NK-92 (cell line): ENCODE results near the gene PHF20.
"Not testable (repeated sequence)": the region's sequence is repeated elsewhere in the genome, so short reads cannot be mapped to it uniquely, and the experiment has no call there.

ENCODE experiments used
- DNase-seq: peaks from one replicate; lab custom pipeline; 2025; ENCODE audit not compliant: unreplicated experiment; lab: John Stamatoyannopoulos, UW

The PHF20 gene

GRCh38 chr20:35910254-35910653, 138.4 kb downstream of the PHF20 start:
- no peak for DNase-seq

GRCh38 chr20:35912881-35913280, 141.1 kb downstream of the PHF20 start:
- DNase-seq, result no peak

GRCh38 chr20:35917077-35917476, 145.3 kb downstream of the PHF20 start:
- no peak for DNase-seq

- no peak for DNase-seq
Observed at GRCh38 chr20:35918021-35918420, 146.2 kb downstream of the PHF20 start.

GRCh38 chr20:35920523-35920922, 148.7 kb downstream of the PHF20 start:
- no peak for DNase-seq

- DNase-seq, result no peak
Observed at GRCh38 chr20:35929301-35929700, 157.5 kb downstream of the PHF20 start.

GRCh38 chr20:35934050-35934449, 162.2 kb downstream of the PHF20 start:
- no peak for DNase-seq

- DNase-seq, result no peak
Observed at GRCh38 chr20:35939264-35939663, 167.4 kb downstream of the PHF20 start.

GRCh38 chr20:35941620-35942019, 169.8 kb downstream of the PHF20 start:
- no peak for DNase-seq

- no peak for DNase-seq
Observed at GRCh38 chr20:35942243-35942642, 170.4 kb downstream of the PHF20 start.

GRCh38 chr20:35947489-35947888, 175.7 kb downstream of the PHF20 start:
- DNase-seq, result no peak

GRCh38 chr20:35947907-35948306, 176.1 kb downstream of the PHF20 start:
- no peak for DNase-seq

GRCh38 chr20:35950093-35950492, 178.3 kb downstream of the PHF20 start:
- DNase-seq, result no peak

GRCh38 chr20:35952080-35952479, 180.3 kb downstream of the PHF20 start:
- not testable (repeated sequence) for DNase-seq

- no peak for DNase-seq
Observed at GRCh38 chr20:35952480-35953386, 180.9 kb downstream of the PHF20 start.

- no peak for DNase-seq
Observed at GRCh38 chr20:35953387-35954199, 181.8 kb downstream of the PHF20 start.

- peak; percentile 81 for DNase-seq
Observed at GRCh38 chr20:35954200-35954906, 182.5 kb downstream of the PHF20 start, which contains the start of gene SCAND1. TSS of gene SCAND1 (minus strand) at chr20:35954502. CDS start at chr20:35954284, 218 bp downstream.

GRCh38 chr20:35954907-35955251, 183.1 kb downstream of the PHF20 start:
- DNase-seq, result no peak

- DNase-seq, result no peak
Observed at GRCh38 chr20:35956616-35957015, 184.8 kb downstream of the PHF20 start.

- DNase-seq, result not testable (repeated sequence)
Observed at GRCh38 chr20:35959291-35959690, 187.5 kb downstream of the PHF20 start.

GRCh38 chr20:35963878-35964277, 192.1 kb downstream of the PHF20 start:
- no peak for DNase-seq
